Middle frontal gyrus (tissue), 1 donor: ENCODE results near the gene CAPN1.

ENCODE experiments used
- DNase-seq: peaks from one replicate; pipeline ENCODE4 v3.0.0-alpha.2; 2015; ENCODE audit warnings: low spot score; ENCODE audit errors: extremely low spot score

CAPN1 gene

GRCh38 chr11:65260756-65261590 lies 79.2 kb downstream of the CAPN1 start:
- DNase-seq = no peak
